ENCODE results near the gene DZANK1.
"Not testable (repeated sequence)": the region's sequence is repeated elsewhere in the genome, so short reads cannot be mapped to it uniquely, and the experiment has no call there.

DZANK1 gene

DNA sequence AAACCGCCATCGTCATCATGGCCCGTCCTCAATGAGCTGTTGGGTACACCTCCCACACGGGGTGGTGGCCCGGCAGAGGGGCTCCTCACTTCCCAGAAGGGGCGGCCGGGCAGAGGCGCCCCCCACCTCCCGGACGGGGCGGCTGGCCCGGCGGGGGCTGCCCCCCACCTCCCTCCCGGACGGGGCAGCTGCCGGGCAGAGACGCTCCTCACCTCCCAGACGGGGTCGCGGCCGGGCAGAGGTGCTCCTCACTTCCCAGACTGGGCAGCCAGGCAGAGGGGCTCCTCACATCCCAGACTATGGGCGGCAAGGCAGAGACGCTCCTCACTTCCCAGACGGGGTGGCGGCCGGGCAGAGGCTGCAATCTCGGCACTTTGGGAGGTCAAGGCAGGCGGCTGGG lies 91.3 kb downstream of the DZANK1 start:
- not testable (repeated sequence) for DNase-seq

DNA sequence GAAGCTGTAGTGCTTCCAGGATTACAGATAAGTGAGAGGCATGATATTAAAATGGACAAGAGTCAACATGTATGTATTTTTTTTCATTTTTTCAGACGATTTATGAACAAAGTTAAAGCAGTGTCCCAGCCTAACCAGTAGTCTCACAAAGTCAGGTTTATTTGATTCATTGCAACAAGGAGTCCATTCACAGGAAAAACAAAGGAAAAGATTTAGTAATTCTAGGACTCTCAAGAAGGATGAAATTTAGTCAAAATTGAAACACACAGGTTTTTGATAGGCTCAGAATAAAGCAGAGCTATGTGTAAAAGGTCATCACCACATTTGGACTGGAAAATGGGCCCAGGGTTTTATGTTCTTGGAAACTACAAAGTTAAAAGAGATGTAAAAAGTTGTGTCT lies 94.5 kb downstream of the DZANK1 start:
- DNase-seq = no peak

DNA sequence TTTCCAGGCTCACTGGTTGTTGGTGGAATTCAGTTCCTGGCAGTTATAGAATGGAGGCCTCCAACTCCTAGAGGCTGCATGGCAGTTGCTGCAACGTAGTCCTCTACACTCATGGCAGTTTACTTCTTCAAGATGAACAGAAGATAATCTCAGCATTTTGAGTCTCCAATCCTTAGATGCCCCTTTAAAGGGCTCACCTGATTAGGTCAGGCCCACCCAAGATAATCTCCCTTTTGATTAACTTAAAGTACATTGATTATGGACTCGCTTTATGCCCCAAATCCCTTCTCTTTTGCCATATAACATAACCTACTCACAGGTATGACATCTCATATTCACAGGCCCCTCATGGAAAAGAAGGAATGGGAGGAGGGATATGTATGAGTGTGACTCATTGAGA lies 102.1 kb downstream of the DZANK1 start:
- no peak for DNase-seq

DNA sequence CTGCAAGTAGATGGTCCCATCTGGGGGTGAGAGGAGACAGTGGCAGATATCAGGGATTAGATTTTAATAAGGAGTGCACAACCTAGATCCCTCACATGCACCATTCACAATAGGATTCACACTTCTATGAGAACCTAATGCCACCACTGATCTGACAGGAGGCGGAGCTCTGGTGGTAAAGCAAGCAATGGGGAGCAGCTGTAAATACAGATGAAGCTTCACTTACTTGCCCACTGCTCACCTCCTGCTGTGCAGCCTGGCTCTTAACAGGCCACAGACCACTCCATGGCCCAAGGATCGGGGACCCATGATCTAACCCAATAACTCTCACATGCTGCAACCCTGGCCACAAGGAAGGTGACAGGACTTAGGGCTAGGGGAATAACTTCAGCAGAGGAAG lies 103.1 kb downstream of the DZANK1 start:
- no peak for DNase-seq

DNA sequence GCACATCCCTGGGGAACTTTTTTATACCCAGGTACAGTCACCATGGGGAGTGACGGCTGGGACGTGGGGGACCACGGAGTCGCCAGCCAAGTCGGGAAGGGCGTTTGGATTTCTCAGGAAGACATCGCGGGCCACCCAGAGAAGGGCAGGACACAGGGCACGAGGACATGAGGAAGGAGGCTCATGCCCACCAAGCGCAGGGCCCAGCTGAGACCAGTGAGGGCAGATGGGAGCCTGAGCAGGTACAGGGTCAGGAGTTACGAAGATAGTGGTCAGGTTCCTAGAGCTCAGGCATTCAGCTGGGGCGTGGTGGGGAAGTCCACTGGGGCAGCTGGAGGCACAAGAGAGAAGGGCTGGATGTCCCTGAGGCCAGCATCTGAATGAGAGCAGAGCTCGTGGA lies 103.9 kb downstream of the DZANK1 start:
- no peak for DNase-seq

DNA sequence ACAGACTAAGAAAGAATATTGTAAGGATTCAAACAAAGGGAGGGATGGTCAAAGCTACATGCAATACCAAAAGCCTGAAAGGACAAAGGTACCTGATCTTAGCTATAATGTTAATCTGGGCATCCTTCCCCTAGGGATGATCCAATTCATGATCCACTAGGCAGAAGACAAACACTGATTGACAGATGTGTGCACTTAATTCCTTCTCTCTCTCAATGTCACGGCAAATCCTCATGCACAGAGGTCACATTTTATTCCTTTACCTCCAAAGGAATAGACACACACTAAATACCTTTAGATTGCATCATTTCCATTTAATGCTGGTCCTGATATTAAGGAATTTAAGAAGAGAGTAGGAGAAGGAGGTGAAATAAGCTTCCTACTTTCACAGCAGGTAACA lies 105.2 kb downstream of the DZANK1 start:
- DNase-seq = no peak

DNA sequence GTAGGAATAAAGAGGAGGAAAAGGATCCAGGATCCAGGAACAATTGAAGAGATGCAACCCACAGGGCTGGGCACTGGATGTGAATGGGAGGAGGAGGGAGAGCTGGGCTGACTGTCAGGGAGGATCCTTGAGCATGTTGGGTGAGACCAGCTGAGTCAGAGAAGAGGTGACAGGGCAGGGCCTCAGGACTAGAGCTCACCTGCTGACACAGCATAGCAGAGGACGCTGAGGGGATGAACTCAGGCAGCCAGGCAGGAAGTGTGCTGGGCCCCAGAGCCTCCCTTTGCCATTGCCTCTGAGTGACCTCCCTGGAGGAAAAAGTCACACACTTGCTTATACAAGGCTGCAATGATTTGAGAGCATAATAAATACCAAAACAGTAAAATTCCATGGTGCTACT lies 106.2 kb downstream of the DZANK1 start:
- DNase-seq = no peak

DNA sequence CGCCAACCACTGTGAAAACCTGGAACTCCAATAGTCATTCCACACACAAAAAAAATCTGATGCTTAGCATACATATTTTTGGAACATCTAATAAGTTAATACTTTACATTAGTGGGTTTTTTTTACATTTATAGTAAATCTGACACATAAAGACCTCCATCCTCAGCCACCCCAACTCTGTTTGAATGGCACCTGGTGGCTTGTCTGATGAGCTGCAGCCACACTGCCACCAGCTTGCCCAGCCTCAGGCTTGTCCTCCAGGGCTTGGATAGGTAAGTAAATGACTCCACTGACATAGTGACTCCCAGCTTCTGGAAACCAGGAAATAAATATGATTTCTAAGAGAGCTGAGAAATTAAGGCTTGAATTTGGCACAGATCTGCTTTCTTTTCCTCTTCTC lies 107.0 kb downstream of the DZANK1 start:
- no peak for DNase-seq

DNA sequence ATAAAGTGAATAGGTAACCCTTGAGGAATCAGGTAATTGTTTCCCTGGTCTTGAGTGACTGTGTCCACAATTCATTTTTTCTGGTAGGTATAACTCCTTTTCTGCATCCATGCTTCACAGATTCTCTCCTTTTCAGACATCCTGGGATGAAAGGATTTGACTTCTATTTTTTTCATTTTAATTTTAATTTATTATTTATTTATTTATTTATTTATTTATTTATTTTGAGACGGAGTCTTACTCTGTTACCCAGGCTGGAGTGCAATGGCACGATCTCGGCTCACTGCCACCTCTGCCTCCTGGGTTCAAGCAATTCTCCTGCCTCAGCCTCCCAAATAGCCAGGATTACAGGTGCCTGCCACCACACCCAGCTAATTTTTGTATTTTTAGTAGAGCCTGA lies 117.1 kb downstream of the DZANK1 start:
- not testable (repeated sequence) for DNase-seq
